Heart left ventricle (tissue), 13 donors: ENCODE measurements around the gene DNAJC28.

Source experiments
- POLR2A ChIP-seq, 2 donors: fragments of 450-650 bp; IDR thresholded peaks; one replicate each; pipeline ENCODE4 v1.6.1; 2017; ENCODE audit warnings: antibody characterized with exemption in 2 of 2, mild to moderate bottlenecking in 2 of 2, moderate library complexity in 2 of 2
- TF ChIP-seq, protein P1 (sequence below), 12 donors: fragments of 200-600 bp; sonication (generic) in 4 of 12; IDR thresholded peaks; one replicate each; pipeline versions ENCODE4 v1.5.0 to v1.8.0; 2018 to 2022; ENCODE audit warnings: antibody characterized with exemption in 12 of 12, mild to moderate bottlenecking in 5 of 12
- donor health status: ischemic (EF 13 %, LVEDD 7.1; RV severe dilation, severe dysfunction).
- donor health status: DM: no; HTN: yes; CAD: no.
- donor health status: DM: no; HTN: no; CAD: no.
- donor health status: ischemic (EF 25% LVEDD 6.9; RV normal size, moderate dysfunction).
- donor health status: ischemic (EF 25% LVEDD 5.7; RV mildly dilated, moderate dysfunction).
- donor health status: ischemic (EF 35%, LVEDD 5.7; RV mildly dilated, moderate dysfunction).
- donor health status: nonischemic (EF 11% LVEDD 7.7; RV severe dilation, severe dysfunction).
- donor health status: DM: yes; HTN: yes; CAD: no.
- donor health status: PGD.
- donor health status: ischemic (EF 29% LVEDD 5.4; RV normal size, mild dysfunction).
- donor health status: nonischemic (EF 23%, LVEDD 6.1; RV moderate dilation, normal function).

DNA sequence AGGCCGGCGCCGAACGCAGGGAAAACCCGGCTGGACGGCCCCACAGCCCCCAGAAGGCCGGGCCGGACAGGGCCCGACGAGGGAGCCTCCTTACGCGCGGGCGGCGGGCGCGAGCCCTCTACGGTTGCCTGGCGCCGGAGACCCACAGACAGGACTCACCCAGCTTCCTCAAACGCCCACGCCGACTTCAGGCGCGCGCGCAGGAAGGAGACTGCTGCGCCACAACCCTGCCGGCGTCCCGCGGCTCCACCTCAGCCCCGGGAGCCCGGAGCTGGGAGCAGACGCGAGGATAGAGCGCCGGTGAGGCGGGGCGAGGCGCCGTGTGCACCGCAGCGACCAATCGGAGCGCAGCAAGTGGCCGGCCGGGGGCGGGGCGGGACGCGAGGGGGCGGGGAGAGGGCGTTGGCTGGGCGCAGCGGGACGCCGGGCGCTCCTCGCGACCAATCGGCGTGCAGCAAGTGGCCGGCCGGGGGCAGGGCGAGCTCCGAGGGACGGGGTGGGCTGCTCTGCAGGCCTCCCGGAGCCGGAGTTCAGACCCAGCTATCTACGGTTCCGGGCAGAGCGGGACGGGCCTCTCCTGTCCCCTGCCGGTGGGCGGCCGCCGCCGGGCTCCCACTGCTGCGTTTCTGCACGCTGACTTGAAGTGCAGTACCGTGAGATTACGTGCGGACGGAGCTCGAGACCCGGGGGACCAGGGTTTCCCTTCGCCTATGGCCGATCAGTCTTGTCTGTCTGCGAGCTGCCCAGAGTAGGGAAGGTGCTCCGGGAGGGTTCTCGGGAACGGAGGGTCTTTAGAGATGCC, 11.6 kb downstream of the DNAJC28 start, which contains the start of gene TMEM50B:
- TF ChIP-seq, protein P1, sequence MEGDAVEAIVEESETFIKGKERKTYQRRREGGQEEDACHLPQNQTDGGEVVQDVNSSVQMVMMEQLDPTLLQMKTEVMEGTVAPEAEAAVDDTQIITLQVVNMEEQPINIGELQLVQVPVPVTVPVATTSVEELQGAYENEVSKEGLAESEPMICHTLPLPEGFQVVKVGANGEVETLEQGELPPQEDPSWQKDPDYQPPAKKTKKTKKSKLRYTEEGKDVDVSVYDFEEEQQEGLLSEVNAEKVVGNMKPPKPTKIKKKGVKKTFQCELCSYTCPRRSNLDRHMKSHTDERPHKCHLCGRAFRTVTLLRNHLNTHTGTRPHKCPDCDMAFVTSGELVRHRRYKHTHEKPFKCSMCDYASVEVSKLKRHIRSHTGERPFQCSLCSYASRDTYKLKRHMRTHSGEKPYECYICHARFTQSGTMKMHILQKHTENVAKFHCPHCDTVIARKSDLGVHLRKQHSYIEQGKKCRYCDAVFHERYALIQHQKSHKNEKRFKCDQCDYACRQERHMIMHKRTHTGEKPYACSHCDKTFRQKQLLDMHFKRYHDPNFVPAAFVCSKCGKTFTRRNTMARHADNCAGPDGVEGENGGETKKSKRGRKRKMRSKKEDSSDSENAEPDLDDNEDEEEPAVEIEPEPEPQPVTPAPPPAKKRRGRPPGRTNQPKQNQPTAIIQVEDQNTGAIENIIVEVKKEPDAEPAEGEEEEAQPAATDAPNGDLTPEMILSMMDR (IDR thresholded peaks at IDR 0.05), result peak; percentile 24 to 80 (median 56)
- TF ChIP-seq POLR2A (IDR thresholded peaks at IDR 0.05), result peak; percentile 86 to 95
